Measurements from ENCODE around the gene EIF4EBP2. TPM values are rescaled to one million over a fixed set of nuclear protein-coding genes. Genes with fewer than 3 reads are reported as not detected.

Gene EIF4EBP2
- total RNA-seq, 1 donor, result 46.0 TPM

GRCh38 chr10:70367195-70367796 lies 36.6 kb upstream of the EIF4EBP2 start:
- H2AFZ ChIP-seq (ENCODE audit: low read length), result peak overlapping the region; percentile 44
- H3K79me2 ChIP-seq (ENCODE audit: insufficient read depth, low read length), result no peaks in the 10 kb centered on the region
- no peaks in the 10 kb centered on the region for H3K36me3 ChIP-seq (ENCODE audit: insufficient read depth, low read length)
- H4K20me1 ChIP-seq (ENCODE audit: insufficient read depth, low read length), result no peaks in the 10 kb centered on the region
- peak overlapping the region; percentile 57 for H3K27ac ChIP-seq (ENCODE audit: low read depth, low read length)
- H3K9me3 ChIP-seq (ENCODE audit: low read depth, low read length), result no peaks in the 10 kb centered on the region
- H3K4me1 ChIP-seq (ENCODE audit: insufficient read depth, low read length), result peaks cover 16% of the 10 kb centered on the region
- DNase-seq (ENCODE audit: insufficient read length, low spot score, missing footprints), result peak; percentile 81
- H3K4me3 ChIP-seq (ENCODE audit: insufficient read depth, low read length), result no peak overlapping the region
- TF ChIP-seq CTCF (IDR thresholded peaks at IDR 0.05; ENCODE audit: extremely low read depth, low read depth, low read length), result no peak
- no peaks in the 10 kb centered on the region for H3K27me3 ChIP-seq (ENCODE audit: insufficient read depth, low read length)
- H3K4me2 ChIP-seq (ENCODE audit: insufficient read depth, low read length), result peak overlapping the region; percentile 53

- Histone ChIP-seq H3K4me3 (ENCODE audit: insufficient read depth, low read length) (no peak overlapping the region), H3K79me2 (ENCODE audit: insufficient read depth, low read length) (no peaks in the 10 kb centered on the region), H3K4me2 (ENCODE audit: insufficient read depth, low read length) (no peak overlapping the region), H3K4me1 (ENCODE audit: insufficient read depth, low read length) (peaks cover 11% of the 10 kb centered on the region), H3K36me3 (ENCODE audit: insufficient read depth, low read length) (no peaks in the 10 kb centered on the region), H3K27me3 (ENCODE audit: insufficient read depth, low read length) (no peaks in the 10 kb centered on the region), H4K20me1 (ENCODE audit: insufficient read depth, low read length) (peaks cover 4% of the 10 kb centered on the region), H3K27ac (ENCODE audit: low read depth, low read length) (no peak overlapping the region), H2AFZ (ENCODE audit: low read length) (no peak overlapping the region), H3K9me3 (ENCODE audit: low read depth, low read length) (no peaks in the 10 kb centered on the region)
- no peak for DNase-seq (ENCODE audit: insufficient read length, low spot score, missing footprints)
- TF ChIP-seq CTCF (IDR thresholded peaks at IDR 0.05; ENCODE audit: extremely low read depth, low read depth, low read length), result no peak
Measured at GRCh38 chr10:70368774-70369482, 35.0 kb upstream of the EIF4EBP2 start.

GRCh38 chr10:70369498-70370018 lies 34.4 kb upstream of the EIF4EBP2 start:
- no peak overlapping the region for H3K4me2 ChIP-seq (ENCODE audit: insufficient read depth, low read length)
- H3K4me3 ChIP-seq (ENCODE audit: insufficient read depth, low read length), result no peak overlapping the region
- no peak overlapping the region for H2AFZ ChIP-seq (ENCODE audit: low read length)
- no peak overlapping the region for H3K27ac ChIP-seq (ENCODE audit: low read depth, low read length)
- H3K9me3 ChIP-seq (ENCODE audit: low read depth, low read length), result no peaks in the 10 kb centered on the region
- DNase-seq (ENCODE audit: insufficient read length, low spot score, missing footprints), result no peak
- H3K27me3 ChIP-seq (ENCODE audit: insufficient read depth, low read length), result no peaks in the 10 kb centered on the region
- peaks cover 7% of the 10 kb centered on the region for H3K4me1 ChIP-seq (ENCODE audit: insufficient read depth, low read length)
- no peaks in the 10 kb centered on the region for H3K36me3 ChIP-seq (ENCODE audit: insufficient read depth, low read length)
- peaks cover 4% of the 10 kb centered on the region for H4K20me1 ChIP-seq (ENCODE audit: insufficient read depth, low read length)
- no peak for TF ChIP-seq CTCF (IDR thresholded peaks at IDR 0.05; ENCODE audit: extremely low read depth, low read depth, low read length)
- H3K79me2 ChIP-seq (ENCODE audit: insufficient read depth, low read length), result no peaks in the 10 kb centered on the region

GRCh38 chr10:70370766-70371165 lies 33.2 kb upstream of the EIF4EBP2 start:
- H3K4me3 ChIP-seq (ENCODE audit: insufficient read depth, low read length), result no peak overlapping the region
- no peaks in the 10 kb centered on the region for H3K27me3 ChIP-seq (ENCODE audit: insufficient read depth, low read length)
- no peaks in the 10 kb centered on the region for H3K79me2 ChIP-seq (ENCODE audit: insufficient read depth, low read length)
- no peak for DNase-seq (ENCODE audit: insufficient read length, low spot score, missing footprints)
- H3K27ac ChIP-seq (ENCODE audit: low read depth, low read length), result no peak overlapping the region
- H4K20me1 ChIP-seq (ENCODE audit: insufficient read depth, low read length), result peaks cover 4% of the 10 kb centered on the region
- H3K9me3 ChIP-seq (ENCODE audit: low read depth, low read length), result no peaks in the 10 kb centered on the region
- no peaks in the 10 kb centered on the region for H3K36me3 ChIP-seq (ENCODE audit: insufficient read depth, low read length)
- H3K4me2 ChIP-seq (ENCODE audit: insufficient read depth, low read length), result no peak overlapping the region
- no peak overlapping the region for H2AFZ ChIP-seq (ENCODE audit: low read length)
- H3K4me1 ChIP-seq (ENCODE audit: insufficient read depth, low read length), result peaks cover 5% of the 10 kb centered on the region
- no peak for TF ChIP-seq CTCF (IDR thresholded peaks at IDR 0.05; ENCODE audit: extremely low read depth, low read depth, low read length)

All from osteoblast (primary cell).